HUES64 (cell line): Measurements from ENCODE around the gene UTP3.
"Not testable (repeated sequence)": the region's sequence is repeated elsewhere in the genome, so short reads cannot be mapped to it uniquely, and the experiment has no call there.

ENCODE experiments used
- H3K27ac ChIP-seq: 2 replicates; pipeline ENCODE4 v1.7.0; 2013; ENCODE audit warnings: low read depth, low read length, inconsistent platforms
- H3K27me3 ChIP-seq: 2 replicates; pipeline ENCODE4 v1.6.1; 2013; ENCODE audit warnings: mild to moderate bottlenecking, low read length; ENCODE audit not compliant: insufficient read depth
- H3K36me3 ChIP-seq: 2 replicates; pipeline ENCODE4 v1.6.1; 2013; ENCODE audit warnings: mild to moderate bottlenecking, low read length; ENCODE audit not compliant: insufficient read depth
- H3K4me1 ChIP-seq: 2 replicates; pipeline ENCODE4 v1.6.1; 2013; ENCODE audit warnings: mild to moderate bottlenecking, low read length, moderate library complexity; ENCODE audit not compliant: insufficient read depth
- H3K4me3 ChIP-seq: 2 replicates; pipeline ENCODE4 v1.5.1; 2013; ENCODE audit warnings: mild to moderate bottlenecking, low read length, moderate library complexity
- H3K9ac ChIP-seq: 2 replicates; pipeline ENCODE4 v1.6.1; 2013; ENCODE audit warnings: mild to moderate bottlenecking, low read depth, low read length
- H3K9me3 ChIP-seq: 2 replicates; pipeline ENCODE4 v1.6.1; 2013; ENCODE audit warnings: low read depth, low read length; ENCODE audit not compliant: insufficient read depth
- WGBS: fragments of 150-250, 120-280 bp; methylation state at CpG from one replicate; pipeline ENCODE4 v1.1.7; 2013; ENCODE audit warnings: missing lambda C conversion rate; 5-methylcytosine and 5-hydroxymethylcytosine counted together

UTP3 gene

GRCh38 chr4:70688795-70689231 lies 481 bp downstream of the UTP3 start:
- H3K9ac ChIP-seq, result peak overlapping the region; percentile 85

GRCh38 chr4:70691661-70692060 lies 3.3 kb downstream of the UTP3 start:
- H3K4me1 ChIP-seq, result peaks cover 13% of the 10 kb centered on the region
- peaks cover 30% of the 10 kb centered on the region for H3K36me3 ChIP-seq
- H3K9me3 ChIP-seq, result no peaks in the 10 kb centered on the region
- no peak overlapping the region for H3K4me3 ChIP-seq
- no peak overlapping the region for H3K9ac ChIP-seq
- H3K27me3 ChIP-seq, result no peaks in the 10 kb centered on the region
- H3K27ac ChIP-seq, result no peak overlapping the region
- no CpG with 5 or more reads among the region's 1 CpG for WGBS

More at GRCh38 chr4:70688795-70689231, 481 bp downstream of the UTP3 start:
- peaks cover 13% of the 10 kb centered on the region for H3K4me1 ChIP-seq
- H3K27me3 ChIP-seq, result no peaks in the 10 kb centered on the region
- peak overlapping the region; percentile 82 for H3K4me3 ChIP-seq
- peaks cover 30% of the 10 kb centered on the region for H3K36me3 ChIP-seq
- H3K9me3 ChIP-seq, result no peaks in the 10 kb centered on the region
- peak overlapping the region; percentile 87 for H3K27ac ChIP-seq
- 2% methylated on average over 19 of the region's 19 CpGs for WGBS

GRCh38 chr4:70694633-70695032 lies 6.3 kb downstream of the UTP3 start:
- not testable (repeated sequence) for H3K4me1 ChIP-seq, H3K27me3 ChIP-seq, H3K27ac ChIP-seq, H3K9ac ChIP-seq, H3K9me3 ChIP-seq, H3K4me3 ChIP-seq
- WGBS, result 97% methylated on average over 7 of the region's 7 CpGs
- peaks cover 29% of the 10 kb centered on the region for H3K36me3 ChIP-seq

- not testable (repeated sequence) for H3K4me3 ChIP-seq, H3K27ac ChIP-seq, H3K27me3 ChIP-seq, H3K36me3 ChIP-seq, H3K9ac ChIP-seq, H3K9me3 ChIP-seq, H3K4me1 ChIP-seq
- WGBS, result 91% methylated on average over 8 of the region's 8 CpGs
These were observed 10.1 kb downstream of the UTP3 start for GRCh38 chr4:70698435-70698834.

- no peak overlapping the region for H3K27ac ChIP-seq
- H3K36me3 ChIP-seq, result no peaks in the 10 kb centered on the region
- WGBS, result 95% methylated on average over 4 of the region's 5 CpGs
- 0 out of 2 replicates have a peak, but pooled peaks cover 4% of the 10 kb centered on the region for H3K4me1 ChIP-seq
- H3K9me3 ChIP-seq, result no peaks in the 10 kb centered on the region
- H3K4me3 ChIP-seq, result no peak overlapping the region
- H3K27me3 ChIP-seq, result no peaks in the 10 kb centered on the region
- no peak overlapping the region for H3K9ac ChIP-seq
These were observed 12.4 kb downstream of the UTP3 start for GRCh38 chr4:70700712-70701111.

- Histone ChIP-seq H3K4me3 (no peak overlapping the region), H3K4me1 (peaks cover 6% of the 10 kb centered on the region; the same call in 1 of the 2 replicates), H3K36me3 (no peaks in the 10 kb centered on the region), H3K9me3 (no peaks in the 10 kb centered on the region), H3K9ac (no peak overlapping the region), H3K27ac (no peak overlapping the region), H3K27me3 (no peaks in the 10 kb centered on the region)
- 96% methylated on average over 1 of the region's 1 CpG for WGBS
These were observed 12.9 kb downstream of the UTP3 start for GRCh38 chr4:70701271-70701670.

- not testable (repeated sequence) for H3K27me3 ChIP-seq, H3K4me3 ChIP-seq, H3K9me3 ChIP-seq, H3K27ac ChIP-seq, H3K9ac ChIP-seq, H3K36me3 ChIP-seq
- 90% methylated on average over 2 of the region's 2 CpGs for WGBS
- peaks cover 13% of the 10 kb centered on the region; the same call in 1 of the 2 replicates for H3K4me1 ChIP-seq
These were observed 14.3 kb downstream of the UTP3 start for GRCh38 chr4:70702592-70702991.

- Histone ChIP-seq H3K4me1 (peaks cover 13% of the 10 kb centered on the region; the same call in 1 of the 2 replicates), H3K27me3 (no peaks in the 10 kb centered on the region), H3K9me3 (no peaks in the 10 kb centered on the region), H3K9ac (peak overlapping the region; percentile 81), H3K36me3 (no peaks in the 10 kb centered on the region), H3K4me3 (peak overlapping the region; percentile 88), H3K27ac (peak overlapping the region; percentile 82)
- WGBS, result 5% methylated on average over 10 of the region's 11 CpGs
These were observed 15.4 kb downstream of the UTP3 start for GRCh38 chr4:70703619-70704214.

GRCh38 chr4:70704215-70704930 lies 16.0 kb downstream of the UTP3 start:
- no peaks in the 10 kb centered on the region for H3K27me3 ChIP-seq
- H3K9me3 ChIP-seq, result no peaks in the 10 kb centered on the region
- no peaks in the 10 kb centered on the region for H3K36me3 ChIP-seq
- H3K27ac ChIP-seq, result peak overlapping the region; percentile 82
- peak overlapping the region; percentile 84 for H3K9ac ChIP-seq
- WGBS, result under 1% methylated on average over 58 of the region's 58 CpGs
- peak overlapping the region; percentile 88 for H3K4me3 ChIP-seq
- peaks cover 19% of the 10 kb centered on the region; the same call in 1 of the 2 replicates for H3K4me1 ChIP-seq

GRCh38 chr4:70704931-70705182 lies 16.5 kb downstream of the UTP3 start:
- H3K27me3 ChIP-seq, result no peaks in the 10 kb centered on the region
- H3K27ac ChIP-seq, result peak overlapping the region; percentile 82; the same call in 1 of the 2 replicates
- H3K9me3 ChIP-seq, result no peaks in the 10 kb centered on the region
- H3K4me3 ChIP-seq, result peak overlapping the region; percentile 88
- peaks cover 21% of the 10 kb centered on the region; the same call in 1 of the 2 replicates for H3K4me1 ChIP-seq
- no peaks in the 10 kb centered on the region for H3K36me3 ChIP-seq
- WGBS, result under 1% methylated on average over 39 of the region's 39 CpGs
- peak overlapping the region; percentile 84 for H3K9ac ChIP-seq

GRCh38 chr4:70705183-70706043 lies 17.1 kb downstream of the UTP3 start:
- Histone ChIP-seq H3K36me3 (no peaks in the 10 kb centered on the region), H3K27ac (peak overlapping the region; percentile 82), H3K27me3 (no peaks in the 10 kb centered on the region), H3K9me3 (no peaks in the 10 kb centered on the region), H3K4me1 (peaks cover 21% of the 10 kb centered on the region; the same call in 1 of the 2 replicates), H3K4me3 (peak overlapping the region; percentile 88), H3K9ac (peak overlapping the region; percentile 84)
- WGBS, result under 1% methylated on average over 86 of the region's 86 CpGs
